OCI-LY1 (cell line): ENCODE results near the gene SLC35F2.

Source experiments
- EZH2 ChIP-seq: fragments of 200-600 bp; sonication (generic), shearing (Covaris generic); IDR thresholded peaks from 2 replicates; pipeline ENCODE4 v1.8.0; 2017; ENCODE audit warnings: borderline replicate concordance, mixed run types, mild to moderate bottlenecking, antibody characterized with exemption, low read length, moderate library complexity, mixed read lengths
- TF ChIP-seq, protein P1 (sequence below): fragments of 200-600 bp; sonication (generic), shearing (Covaris generic); IDR thresholded peaks from 2 replicates; pipeline ENCODE4 v1.5.1; 2017; ENCODE audit warnings: mild to moderate bottlenecking, antibody characterized with exemption, low read length, moderate library complexity, mixed read lengths

DNA sequence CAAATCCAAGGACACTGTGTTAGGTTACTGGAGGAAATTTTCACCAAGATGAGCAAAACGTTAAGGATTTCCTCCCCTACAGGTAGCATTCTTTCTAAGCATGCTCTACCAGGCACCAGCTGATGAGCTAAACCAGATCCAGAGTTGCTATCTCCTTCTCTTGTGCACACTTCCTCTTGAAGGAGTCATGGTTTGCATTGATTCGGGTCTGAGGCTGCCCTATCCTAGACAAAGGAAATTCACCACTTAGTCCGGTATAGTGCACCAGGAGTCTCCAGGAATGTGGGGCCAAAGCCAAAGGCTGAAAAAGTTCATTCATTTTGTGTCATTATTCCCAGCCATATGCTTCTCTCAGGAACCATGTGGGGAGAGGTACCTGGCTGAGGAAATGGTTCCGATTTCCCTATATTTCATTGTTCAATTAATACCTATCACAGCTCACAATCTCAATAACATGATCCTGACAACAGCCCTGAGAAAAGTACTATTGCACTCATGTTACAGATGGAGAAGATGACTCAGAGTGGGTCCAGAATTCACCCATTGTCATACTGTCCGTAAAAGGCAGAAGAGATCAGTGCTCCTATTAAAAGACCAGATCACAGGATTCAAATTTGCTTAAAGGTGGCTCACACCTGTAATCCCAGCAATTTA lies 39.1 kb downstream of the SLC35F2 start:
- TF ChIP-seq, protein P1, sequence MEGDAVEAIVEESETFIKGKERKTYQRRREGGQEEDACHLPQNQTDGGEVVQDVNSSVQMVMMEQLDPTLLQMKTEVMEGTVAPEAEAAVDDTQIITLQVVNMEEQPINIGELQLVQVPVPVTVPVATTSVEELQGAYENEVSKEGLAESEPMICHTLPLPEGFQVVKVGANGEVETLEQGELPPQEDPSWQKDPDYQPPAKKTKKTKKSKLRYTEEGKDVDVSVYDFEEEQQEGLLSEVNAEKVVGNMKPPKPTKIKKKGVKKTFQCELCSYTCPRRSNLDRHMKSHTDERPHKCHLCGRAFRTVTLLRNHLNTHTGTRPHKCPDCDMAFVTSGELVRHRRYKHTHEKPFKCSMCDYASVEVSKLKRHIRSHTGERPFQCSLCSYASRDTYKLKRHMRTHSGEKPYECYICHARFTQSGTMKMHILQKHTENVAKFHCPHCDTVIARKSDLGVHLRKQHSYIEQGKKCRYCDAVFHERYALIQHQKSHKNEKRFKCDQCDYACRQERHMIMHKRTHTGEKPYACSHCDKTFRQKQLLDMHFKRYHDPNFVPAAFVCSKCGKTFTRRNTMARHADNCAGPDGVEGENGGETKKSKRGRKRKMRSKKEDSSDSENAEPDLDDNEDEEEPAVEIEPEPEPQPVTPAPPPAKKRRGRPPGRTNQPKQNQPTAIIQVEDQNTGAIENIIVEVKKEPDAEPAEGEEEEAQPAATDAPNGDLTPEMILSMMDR, result no peak
- no peak for TF ChIP-seq EZH2
